ENCODE measurements around the gene HADH.

DNA sequence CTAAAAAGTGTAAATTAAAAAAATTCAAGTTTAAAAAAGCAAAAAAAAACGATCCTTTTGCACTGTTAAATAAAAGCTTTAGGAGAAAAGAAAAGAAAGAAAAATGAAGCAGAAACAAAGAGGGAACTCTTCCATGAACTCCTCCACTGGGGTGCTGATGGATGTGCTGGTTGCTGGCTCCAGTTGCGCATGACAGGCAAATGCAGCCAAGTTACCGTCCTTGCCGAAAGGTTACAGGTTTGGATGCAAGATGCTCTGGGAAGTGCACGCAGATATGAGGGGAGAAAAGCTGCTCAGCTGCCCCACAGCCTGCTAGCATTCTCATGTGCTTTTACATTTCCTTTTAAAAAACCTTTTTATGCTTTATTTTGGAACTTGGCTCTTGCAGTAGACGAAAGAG lies 58.5 kb downstream of the HADH start:
- TF ChIP-seq, protein P1, sequence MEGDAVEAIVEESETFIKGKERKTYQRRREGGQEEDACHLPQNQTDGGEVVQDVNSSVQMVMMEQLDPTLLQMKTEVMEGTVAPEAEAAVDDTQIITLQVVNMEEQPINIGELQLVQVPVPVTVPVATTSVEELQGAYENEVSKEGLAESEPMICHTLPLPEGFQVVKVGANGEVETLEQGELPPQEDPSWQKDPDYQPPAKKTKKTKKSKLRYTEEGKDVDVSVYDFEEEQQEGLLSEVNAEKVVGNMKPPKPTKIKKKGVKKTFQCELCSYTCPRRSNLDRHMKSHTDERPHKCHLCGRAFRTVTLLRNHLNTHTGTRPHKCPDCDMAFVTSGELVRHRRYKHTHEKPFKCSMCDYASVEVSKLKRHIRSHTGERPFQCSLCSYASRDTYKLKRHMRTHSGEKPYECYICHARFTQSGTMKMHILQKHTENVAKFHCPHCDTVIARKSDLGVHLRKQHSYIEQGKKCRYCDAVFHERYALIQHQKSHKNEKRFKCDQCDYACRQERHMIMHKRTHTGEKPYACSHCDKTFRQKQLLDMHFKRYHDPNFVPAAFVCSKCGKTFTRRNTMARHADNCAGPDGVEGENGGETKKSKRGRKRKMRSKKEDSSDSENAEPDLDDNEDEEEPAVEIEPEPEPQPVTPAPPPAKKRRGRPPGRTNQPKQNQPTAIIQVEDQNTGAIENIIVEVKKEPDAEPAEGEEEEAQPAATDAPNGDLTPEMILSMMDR (IDR thresholded peaks at IDR 0.05), result no peak
- TF ChIP-seq POLR2A (IDR thresholded peaks at IDR 0.05), result no peak

Measured in right lobe of liver (tissue), 4 donors.